HS-27A (cell line): ENCODE data around the gene SPATS2.
A peak's percentile ranks its signal among the peaks of the same experiment; 100 is the strongest.
"Not testable (repeated sequence)": the region's sequence is repeated elsewhere in the genome, so short reads cannot be mapped to it uniquely, and the experiment has no call there.

Source experiments
- DNase-seq: peaks from one replicate; pipeline ENCODE4 v3.0.0-alpha.2; 2012; ENCODE audit warnings: low read depth, missing footprints

SPATS2 gene

DNA sequence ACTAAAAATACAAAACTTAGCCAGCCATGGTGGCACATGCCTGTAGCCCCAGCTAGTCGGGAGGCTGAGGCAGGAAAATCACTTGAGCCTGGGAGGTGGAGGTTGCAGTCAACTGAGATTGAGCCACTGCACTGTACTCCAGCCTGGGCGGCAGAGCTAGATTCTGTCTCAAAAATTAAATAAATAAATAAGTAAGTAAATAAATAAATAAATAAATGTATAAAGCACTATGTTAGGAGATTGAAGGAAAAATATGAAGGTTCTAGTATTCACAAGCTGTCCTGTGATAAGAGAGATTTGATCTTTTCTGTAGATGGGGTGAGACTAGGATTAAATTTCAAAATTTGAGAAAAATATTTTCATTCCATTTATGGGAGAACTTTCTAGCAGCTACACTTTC, 14.9 kb upstream of the SPATS2 start:
- no peak for DNase-seq

DNA sequence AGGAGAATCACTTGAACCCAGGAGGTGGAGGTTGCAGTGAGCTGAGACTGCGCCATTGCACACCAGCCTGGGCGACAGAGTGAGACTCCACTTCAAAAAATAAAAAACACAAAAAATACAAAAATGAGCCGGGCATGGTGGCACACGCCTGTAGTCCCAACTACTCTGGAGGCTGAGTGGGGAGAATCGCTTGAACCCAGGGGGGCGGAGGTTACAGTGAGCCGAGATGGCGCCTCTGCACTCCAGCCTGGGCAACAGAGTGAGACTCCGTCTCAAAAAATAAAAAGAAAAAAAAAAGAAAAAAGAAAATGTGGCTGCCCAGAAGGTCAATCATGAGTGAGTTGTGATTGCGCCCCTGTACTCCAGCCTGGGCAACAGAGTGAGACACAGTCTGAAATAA, 11.3 kb upstream of the SPATS2 start:
- no peak for DNase-seq

DNA sequence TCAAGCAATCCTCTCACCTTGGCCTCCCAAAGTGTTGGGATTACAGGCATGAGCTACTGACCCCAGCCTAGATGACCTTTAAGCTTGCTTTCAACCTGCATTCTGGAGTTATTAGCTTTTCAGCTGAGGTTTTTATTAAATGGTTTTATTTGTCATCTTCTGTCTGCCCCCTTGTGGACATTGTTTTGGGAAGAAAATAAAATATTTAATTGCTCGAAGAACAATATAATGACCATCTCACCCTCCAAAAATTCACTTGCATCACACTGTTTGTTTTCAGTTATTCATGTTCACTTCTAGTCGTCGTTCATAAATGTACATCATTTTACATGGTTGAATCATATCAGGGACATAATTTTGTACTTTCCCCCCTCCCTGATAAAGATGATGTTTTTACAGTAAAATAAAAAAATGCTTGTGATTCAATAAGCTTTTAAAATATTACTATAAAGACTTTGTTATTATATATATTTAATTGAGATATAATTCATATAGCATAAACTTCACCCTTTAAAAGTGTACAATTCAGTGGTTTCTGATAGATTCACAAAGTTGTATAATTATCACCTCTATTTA, 10.1 kb upstream of the SPATS2 start:
- no peak for DNase-seq

DNA sequence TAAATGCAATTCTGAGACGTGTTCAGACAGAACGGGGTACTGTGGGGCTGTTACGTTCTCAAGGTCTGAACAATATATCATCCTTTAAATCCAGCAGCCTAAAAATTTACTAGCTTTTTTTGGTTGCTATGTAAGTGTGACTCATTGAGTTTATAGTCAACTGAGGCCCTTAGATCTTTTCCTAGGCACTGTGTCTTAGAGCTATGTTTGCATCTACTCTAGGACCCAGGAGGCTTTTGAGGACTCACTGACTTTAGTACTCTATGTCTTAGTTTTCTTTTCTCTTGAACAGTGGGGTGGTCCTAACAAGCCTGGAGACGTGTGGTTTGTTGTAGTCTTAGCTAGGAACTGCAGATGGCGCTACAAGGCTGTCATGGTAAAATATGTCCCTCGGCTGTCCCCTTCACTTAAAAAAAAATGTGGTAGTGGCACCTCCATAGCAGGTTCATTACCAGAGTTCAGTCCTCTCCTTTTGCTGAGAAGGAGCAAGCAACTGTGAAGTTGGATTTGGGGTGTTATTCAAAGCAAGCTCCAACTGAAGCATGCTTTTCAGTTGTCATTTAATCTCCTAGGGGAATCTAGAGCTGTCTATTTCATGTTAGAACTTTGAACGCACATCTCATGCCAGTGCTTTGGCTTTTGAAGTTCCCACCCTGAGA, 8.7 kb upstream of the SPATS2 start:
- no peak for DNase-seq

DNA sequence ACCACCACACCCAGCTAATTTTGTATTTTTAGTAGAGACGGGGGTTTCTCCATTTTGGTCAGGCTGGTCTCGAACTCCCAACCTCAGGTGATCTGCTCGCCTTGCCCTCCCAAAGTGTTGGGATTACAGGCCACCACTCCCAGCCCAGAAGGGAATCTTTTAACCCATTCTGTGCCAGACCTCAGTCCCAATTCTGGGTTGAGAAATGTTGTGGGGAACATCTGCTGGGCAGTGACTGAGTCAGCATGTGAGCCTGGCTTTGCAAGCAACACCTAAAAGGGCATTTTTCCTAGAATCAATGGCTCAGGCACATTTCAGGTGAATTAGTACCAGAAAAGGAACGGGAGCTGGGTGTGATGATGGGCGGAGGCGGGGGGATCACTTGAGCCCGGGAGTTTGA, 7.6 kb upstream of the SPATS2 start:
- no peak for DNase-seq

DNA sequence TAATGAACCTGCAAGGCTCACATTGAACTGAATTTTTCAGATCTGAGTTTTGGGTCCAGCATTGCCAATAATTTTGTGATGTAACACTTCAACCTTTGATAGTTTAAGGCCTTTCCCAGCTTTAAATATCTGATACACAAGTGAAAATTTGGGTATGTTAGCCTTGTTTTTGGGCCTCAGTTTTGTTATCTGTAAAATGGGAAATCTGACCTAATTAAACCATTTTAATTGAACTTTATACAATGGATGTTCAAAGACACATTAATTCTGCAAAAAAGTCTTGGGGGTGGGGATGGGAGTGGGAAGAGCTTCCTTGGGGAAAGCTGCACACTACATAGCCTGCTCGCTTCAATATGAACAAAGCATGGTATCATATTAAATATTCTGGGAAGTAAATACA, 5.2 kb upstream of the SPATS2 start:
- DNase-seq: no peak

DNA sequence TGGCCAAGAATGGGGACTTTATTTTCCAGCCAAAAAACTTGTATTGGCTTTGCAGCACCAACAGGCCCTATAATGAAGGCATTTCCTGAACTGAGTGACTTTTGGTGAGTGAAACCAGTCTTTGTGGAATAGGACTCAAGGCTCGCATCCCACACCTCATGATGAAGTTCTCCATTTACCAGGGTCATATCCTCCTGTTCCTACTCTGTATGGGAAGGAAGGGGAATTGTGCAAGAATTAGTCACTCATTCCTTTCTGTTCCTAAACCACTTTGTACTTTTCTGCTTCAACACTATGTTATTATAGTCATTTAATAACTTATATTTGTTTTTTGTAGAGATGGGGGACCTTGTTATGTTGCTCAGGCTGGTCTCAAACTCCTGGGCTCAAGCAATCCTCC, 2.3 kb upstream of the SPATS2 start:
- DNase-seq: no peak

DNA sequence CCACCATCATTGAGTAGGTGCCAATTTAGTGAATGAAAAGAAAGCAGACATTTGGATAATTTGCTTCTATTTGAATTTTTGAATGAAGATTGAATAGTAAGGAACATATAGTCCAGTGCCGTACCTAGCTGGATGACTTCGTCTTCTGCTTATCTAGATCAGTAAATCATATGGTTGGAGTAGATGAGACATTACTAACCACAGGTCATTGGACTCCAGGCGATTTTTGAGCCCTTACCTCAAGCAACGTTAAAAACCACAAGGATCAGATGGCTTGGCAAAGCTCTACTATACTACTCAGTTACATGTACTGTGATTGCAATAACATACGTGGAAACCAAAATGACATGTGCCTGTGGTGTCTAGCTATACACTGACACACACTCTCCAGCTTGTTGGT, 1.7 kb upstream of the SPATS2 start:
- DNase-seq: no peak

DNA sequence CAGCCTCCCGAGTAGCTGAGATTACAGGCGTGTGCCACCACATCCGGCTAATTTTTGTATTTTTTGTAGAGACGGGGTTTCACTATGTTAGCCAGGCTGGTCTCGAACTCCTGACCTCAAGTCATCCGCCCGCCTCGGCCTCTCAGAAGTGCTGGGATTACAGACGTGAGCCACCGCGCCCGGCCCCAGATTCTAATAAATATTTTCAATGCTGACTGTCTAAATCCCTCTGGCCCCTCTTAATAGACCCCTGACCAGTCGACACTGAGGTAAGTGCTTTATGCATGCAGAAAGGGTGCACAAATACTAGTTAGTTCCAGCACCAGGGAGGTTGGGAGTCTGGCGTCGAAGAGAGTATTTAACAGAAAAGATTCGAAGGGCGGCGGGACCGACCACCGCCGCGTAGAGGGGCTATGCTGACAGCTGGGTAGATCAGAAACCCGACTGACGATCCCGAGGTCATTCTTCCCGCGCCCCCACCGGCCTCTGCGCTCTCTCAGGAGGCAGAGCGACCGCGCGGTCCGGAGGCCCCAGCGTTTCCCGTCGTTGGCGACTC, 1.1 kb upstream of the SPATS2 start:
- no peak for DNase-seq

DNA sequence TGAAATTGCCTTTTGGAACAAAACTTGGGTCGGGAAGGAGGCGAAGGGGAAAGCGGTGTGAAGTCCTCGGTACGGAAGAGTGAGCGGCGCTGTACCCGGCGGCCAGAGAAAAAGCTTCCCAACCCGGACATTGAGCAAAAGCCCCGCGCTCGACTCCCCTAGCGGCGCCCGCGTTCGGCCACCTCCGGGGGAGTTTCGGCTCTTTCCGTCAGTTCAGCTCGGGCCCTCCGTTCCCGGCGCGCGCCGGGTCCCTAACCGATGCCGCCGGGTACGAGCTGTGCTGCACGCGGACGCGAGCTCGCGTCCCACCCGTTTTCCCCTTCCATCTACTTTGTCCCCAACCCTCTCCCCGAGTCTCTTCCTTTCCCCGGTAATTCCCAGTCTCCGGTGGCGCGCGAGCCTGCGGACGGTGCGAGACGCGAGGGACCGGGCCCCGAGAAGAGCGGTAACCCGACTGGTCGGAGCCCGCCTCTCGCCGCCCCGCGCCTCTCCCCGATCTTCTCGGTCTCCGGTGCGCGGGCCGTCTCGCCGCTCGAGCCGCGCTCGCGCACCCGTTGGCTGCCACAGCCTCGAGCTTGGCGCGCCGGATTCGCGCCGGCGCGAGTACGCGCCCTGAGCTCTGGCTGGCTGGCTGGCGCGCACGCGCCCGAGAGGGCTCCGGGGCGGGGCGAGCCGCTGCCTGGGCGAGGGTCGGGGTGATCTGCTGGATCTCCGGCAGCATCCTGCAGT, 446 bp upstream of the SPATS2 start:
- peak; percentile 83 for DNase-seq

DNA sequence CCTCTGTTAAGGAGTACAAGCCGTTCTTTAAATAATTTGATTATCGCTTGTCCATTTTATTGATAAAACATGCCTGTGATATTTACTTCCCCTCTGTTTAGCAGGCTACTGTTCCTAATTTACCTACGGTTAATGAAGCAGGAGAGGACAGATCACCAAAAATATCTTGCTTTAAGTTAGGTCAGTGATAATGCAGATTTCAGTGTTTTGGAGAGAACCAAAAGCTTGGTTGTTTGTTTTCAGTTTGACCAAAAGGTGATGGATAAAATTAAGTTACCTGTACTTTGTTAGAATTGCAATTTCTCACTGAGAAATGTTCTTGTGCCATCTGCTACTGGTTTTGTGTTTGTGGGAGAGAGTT, 958 bp downstream of the SPATS2 start:
- DNase-seq: no peak

DNA sequence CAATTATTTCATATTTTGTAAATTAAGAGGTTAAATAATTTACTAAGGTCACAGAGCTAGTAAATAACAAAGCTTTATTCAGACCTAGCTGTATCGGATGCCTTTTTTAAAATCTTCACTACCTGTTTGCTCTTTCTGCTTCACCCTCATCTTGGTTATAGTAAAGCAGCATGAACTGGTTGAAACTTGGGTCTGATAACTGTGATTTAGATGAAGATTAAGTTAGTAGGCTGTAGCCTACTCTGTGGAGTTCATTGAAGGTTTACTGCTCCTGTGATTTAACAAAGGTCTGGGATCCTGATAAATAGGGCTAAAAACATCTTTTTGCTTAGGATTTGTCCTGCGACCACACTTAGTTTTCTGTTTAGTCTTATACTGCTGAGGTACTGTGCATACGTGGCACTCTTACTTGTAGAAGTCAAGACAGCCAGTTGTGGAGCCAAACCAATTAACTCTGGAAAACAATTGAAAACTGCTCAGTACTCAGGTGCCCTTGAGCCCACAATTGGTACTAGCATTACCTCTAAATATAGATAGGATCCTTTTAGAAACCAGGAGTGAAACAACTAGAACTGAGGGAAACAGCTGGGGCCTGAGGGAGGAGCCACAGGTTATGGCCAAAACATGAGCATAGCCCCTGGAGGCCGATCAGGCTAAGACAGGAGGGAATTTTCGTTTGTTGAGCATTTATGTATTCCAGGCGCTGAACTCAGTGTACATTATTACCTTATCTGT, 2.3 kb downstream of the SPATS2 start:
- DNase-seq: no peak

DNA sequence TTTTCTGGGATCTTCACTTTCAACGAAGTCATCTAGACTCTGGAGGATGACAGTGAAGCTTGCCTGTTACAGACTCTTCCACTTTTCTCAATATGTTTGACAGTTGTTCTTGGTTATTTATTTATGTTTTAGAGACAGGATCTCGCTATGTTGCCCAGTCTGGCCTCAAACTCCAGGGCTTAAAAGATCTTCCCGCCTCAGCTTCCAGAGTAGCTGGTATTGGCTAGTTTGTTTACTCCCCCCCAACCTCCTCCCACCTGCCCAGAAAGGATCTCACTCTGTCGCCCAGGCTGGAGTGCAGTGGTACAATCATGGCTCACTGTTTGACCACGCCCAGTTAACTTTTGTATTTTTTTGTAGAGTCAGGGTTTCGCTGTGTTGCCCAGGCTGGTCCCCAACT, 3.3 kb downstream of the SPATS2 start:
- DNase-seq: no peak

DNA sequence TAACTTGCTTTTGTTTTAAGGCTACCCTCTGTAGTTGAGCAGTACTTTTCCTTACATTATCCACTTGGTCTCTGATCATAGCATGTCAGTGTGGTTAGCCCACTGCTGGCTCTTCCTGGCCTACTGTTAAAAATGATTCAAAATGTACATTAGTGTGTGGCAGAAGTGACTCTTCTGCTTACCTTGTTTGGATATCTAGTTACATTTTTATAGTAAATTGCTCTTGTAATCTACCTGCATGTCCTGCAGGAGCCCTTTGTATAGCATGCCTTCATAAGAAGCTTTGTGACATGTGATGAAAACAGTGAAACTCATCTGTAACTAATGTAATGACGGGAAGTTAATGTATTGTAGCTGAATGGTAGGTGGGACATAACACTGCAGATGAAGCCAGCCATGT, 8.1 kb downstream of the SPATS2 start:
- no peak for DNase-seq

DNA sequence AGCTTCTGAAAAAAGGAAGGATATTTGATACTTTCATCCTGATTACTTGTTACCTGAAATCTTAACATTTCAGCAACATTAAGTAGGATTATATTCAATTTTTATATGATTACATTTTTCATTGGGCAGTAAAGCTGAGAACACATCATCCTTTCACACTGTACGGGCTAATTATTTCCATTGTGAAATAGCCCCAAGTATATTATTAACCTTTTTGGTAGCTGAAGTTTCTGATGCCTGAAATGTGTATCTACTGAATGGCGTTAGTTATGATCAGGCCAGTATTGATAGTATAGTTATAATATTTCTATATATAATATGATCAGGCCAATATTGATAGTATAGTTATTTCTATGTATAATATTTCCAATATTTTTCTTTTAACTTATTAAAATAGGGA, 10.1 kb downstream of the SPATS2 start:
- DNase-seq: no peak

DNA sequence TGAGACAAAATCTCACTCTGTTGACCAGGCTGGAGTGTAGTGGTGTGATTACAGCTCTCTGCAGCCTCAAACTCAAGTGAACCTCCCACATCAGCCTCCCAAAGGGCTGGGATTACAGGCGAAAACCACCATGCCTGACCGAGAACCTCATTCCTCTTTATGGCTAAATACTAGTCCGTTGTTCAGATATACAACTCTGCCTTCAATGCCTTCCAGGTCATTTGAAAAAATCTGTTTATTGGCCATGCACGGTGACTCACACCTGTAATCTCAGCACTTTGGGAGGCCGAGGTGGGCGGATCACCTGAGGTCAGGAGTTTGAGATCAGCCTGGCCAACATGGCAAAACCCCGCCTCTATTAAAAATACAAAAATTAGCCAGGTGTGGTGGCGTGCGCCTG, 12.9 kb downstream of the SPATS2 start:
- not testable (repeated sequence) for DNase-seq

DNA sequence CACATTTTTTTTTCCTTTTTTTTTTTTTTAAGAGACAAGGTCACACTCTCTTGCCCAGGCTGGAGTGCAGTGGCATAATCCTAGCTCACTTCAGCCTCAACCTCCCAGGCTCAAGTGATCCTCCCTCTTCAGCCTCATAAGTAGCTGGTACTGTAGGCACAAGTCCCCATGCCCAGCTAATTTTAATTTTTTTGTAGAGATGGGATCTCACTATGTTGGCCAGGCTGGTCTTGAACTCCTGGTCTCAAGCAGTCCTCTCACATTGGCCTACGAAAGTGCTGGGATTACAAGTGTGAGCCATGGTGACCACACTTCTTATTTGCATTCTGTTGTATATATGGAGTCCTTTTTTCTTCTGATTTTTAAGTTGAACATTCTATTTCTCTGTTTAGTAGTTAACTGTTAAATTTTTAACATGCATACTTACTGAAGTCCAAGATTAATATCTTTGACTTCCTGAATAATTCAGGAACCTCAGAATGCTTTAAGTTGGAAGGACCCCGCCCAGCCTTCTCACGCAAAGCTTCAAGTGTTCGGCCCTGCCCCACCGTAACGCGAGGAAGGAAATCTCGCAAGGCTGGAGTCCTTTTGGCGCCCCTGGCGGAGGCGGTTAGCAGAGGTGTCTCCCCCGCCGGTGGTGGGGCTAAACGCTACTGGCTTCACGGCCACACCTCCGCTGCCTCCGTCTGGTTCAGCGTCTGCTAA, 21.6 kb downstream of the SPATS2 start:
- DNase-seq: no peak

DNA sequence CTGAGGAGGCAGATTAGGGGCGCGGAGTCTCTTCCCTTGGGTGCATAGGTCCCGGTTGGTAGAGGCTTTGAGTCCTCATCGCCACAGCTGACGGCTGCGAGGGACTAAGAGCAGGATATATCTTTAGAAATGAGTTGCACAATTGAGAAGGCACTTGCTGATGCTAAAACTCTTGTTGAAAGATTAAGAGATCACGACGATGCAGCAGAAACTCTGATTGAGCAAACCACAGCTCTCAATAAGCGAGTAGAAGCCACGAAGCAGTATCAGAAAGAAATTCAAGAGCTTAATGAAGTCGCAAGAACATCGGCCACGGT, 22.1 kb downstream of the SPATS2 start:
- no peak for DNase-seq

DNA sequence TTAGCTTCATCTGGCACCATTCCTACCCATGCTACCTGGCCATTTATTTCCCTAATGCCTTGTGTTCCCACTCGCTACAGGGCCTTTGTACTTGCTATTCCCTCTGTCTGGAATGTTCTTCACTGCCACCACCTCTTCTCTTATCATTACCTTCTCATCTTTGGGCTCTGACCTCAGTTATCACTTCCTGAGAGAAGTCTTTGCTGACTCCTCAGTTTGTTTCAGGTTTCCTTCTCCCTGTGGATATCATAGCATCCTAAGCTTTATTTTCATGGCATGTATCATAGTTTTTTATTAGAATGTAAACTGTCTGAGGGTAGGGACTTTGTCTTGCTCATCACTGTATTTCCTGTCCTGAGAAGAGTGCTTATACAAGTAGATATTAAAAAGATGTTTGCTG, 29.7 kb downstream of the SPATS2 start:
- no peak for DNase-seq

DNA sequence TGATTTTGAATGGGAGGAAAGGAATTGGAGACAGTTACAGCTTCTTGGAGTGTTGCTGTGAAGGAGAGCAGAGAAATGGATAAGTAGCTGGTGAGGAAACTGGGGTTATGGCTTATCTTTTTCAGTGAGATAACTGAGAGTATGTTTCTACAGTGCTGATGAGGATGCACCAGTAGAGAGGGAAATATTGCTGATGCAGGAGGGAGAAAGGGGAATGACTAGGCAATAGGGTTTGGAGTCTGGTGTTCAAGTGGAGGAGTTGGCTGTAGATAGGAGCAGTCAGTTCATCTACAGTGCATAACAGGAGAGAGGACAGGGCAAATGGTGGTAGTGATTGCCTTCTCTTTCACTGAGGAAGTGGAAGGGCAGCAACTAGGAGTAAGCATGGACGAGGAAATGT, 33.0 kb downstream of the SPATS2 start:
- DNase-seq: no peak

DNA sequence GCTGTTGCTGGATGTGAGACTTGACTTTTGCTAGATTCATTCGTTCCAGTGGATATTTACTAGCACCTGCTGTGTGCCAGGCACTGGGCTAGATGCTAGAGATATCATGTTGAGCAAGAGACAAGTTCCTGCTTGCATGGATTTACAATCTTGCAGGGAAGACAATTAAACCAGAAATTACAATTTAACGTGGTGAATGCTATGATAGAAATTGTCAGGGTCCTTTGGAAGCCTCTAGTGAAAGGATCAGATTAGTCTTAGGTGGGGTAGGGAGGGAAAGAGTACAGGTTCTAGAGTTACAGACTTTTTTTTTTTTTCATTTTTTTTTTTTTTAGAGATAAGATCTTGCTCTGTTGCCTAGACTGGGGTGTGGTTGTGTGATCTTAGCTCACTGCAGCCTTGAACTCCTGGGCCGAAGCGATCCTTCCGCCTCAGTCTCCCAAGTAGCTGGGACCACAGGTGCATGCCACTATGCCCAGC, 36.7 kb downstream of the SPATS2 start:
- no peak for DNase-seq

DNA sequence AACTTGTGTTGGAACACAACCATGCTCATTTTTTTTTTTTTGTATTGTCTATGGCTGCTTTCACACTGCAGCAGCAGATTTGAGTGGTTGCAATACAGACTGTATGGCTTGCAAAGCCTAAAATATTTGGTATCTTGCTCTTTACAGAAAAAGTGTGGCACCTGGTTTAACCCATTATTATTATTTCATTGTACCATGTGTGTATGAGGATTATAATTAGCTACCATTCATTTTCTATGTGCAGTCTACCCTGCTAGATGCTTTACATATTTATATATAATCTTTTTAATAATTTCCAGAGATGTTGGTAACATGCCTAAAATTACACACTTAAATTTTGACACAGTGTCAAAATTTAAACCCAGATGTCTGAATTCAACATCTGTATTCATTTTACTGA, 37.7 kb downstream of the SPATS2 start:
- no peak for DNase-seq
